Endothelial cell of umbilical vein (primary cell): ENCODE results near the gene OSGIN1.

Source experiments
- CTCF ChIP-seq, 2 donors: IDR thresholded peaks; 1 replicate in 1 of 2; 2 replicates in 1 of 2; pipeline ENCODE4 v1.5.1; 2011; ENCODE audit warnings: low read length in 2 of 2, mild to moderate bottlenecking in 2 of 2, moderate library complexity in 2 of 2, control low read depth in 1 of 2, inconsistent platforms in 1 of 2, low read depth in 1 of 2; ENCODE audit not compliant: insufficient read depth in 1 of 2; ENCODE audit errors: extremely low read depth in 1 of 2
- POLR2A ChIP-seq: IDR thresholded peaks from 2 replicates; pipeline ENCODE4 v1.6.1; 2012; ENCODE audit warnings: low read depth, mild to moderate bottlenecking, control low read depth, low read length

- no peak for TF ChIP-seq POLR2A
- TF ChIP-seq CTCF (IDR thresholded peaks at IDR 0.05; ENCODE audit: extremely low read depth in 1 of 2, insufficient read depth in 1 of 2, low read depth in 1 of 2, low read length in 2 of 2) = no peak
These were observed 16.0 kb downstream of the OSGIN1 start for GRCh38 chr16:83968891-83969649.
